A673 (cell line): ENCODE measurements around the gene FOXI1.

Experiments used
- EZH2 ChIP-seq: fragments of 200-600 bp; sonication (generic); IDR thresholded peaks from 2 replicates; pipeline ENCODE4 v1.6.1; 2017; ENCODE audit warnings: borderline replicate concordance, low read depth, mild to moderate bottlenecking, mixed read lengths, antibody characterized with exemption, low read length; ENCODE audit not compliant: poor library complexity, severe bottlenecking
- TF ChIP-seq, protein P1 (sequence below): fragments of 300-800, 200-600 bp; sonication (generic); conservative IDR thresholded peaks from 2 replicates; pipeline ENCODE4 v1.5.1; 2017; ENCODE audit warnings: low read depth, mild to moderate bottlenecking, antibody characterized with exemption, low read length, moderate library complexity, mixed read lengths

DNA sequence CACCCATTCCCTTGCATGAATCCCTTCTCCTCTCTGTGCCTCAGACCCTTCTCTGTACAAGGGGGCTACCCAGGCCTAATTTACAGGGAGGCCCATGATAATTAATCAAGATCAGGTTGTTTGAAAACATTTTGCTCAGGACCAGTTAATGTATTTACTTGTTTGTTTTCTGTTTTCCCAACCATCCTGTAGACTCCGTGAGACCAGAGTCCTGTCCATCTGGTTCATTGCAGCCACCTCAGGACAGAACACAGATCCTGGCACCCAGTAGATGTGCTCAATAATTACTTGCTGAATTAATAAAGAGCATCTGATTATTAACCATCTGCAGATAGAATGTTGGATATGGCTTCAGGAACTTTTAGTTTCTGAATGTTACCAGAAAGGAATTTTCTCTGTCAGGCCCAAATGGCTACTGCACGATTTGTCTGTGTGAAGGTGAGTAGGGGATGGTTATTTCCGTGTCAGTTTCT is 27.3 kb downstream of the FOXI1 start:
- no peak for TF ChIP-seq EZH2
- TF ChIP-seq, protein P1, sequence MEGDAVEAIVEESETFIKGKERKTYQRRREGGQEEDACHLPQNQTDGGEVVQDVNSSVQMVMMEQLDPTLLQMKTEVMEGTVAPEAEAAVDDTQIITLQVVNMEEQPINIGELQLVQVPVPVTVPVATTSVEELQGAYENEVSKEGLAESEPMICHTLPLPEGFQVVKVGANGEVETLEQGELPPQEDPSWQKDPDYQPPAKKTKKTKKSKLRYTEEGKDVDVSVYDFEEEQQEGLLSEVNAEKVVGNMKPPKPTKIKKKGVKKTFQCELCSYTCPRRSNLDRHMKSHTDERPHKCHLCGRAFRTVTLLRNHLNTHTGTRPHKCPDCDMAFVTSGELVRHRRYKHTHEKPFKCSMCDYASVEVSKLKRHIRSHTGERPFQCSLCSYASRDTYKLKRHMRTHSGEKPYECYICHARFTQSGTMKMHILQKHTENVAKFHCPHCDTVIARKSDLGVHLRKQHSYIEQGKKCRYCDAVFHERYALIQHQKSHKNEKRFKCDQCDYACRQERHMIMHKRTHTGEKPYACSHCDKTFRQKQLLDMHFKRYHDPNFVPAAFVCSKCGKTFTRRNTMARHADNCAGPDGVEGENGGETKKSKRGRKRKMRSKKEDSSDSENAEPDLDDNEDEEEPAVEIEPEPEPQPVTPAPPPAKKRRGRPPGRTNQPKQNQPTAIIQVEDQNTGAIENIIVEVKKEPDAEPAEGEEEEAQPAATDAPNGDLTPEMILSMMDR = no peak
